ENCODE measurements around the gene PTPRD. TPM values are rescaled to one million over a fixed set of nuclear protein-coding genes. Genes with fewer than 3 reads are reported as not detected.

Gene PTPRD
- total and polyA plus RNA-seq, 2 of the 4 experiments (the other 2 are of a cell fraction): 0.07 to 0.18 TPM

DNA sequence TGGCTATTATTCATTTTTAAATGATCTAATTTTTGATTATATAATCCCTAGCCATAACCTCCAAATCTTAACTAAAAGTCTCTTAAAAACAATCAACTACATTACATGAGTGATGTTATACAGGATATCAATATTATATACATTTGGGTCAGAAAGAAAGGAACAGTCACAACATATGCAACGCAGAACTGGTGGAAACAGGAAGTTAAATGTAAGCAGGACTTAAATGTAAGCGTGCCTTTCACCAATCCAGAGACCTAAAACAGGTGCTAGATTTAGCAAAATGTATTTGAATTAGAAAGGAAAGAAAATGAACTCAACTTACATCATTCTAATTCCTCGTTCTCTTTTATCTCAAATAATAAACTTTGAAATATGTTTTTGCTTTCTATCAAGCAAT, 738.5 kb downstream of the PTPRD start:
- H4K91ac ChIP-seq (ENCODE audit: insufficient read depth, low read depth, low read length): no peak overlapping the region
- no peaks in the 10 kb centered on the region for H3K79me1 ChIP-seq (ENCODE audit: low read depth in 1 of 2, low read length in 2 of 2)
- H3K23ac ChIP-seq (ENCODE audit: low read depth, low read length): no peak overlapping the region
- no peaks in the 10 kb centered on the region for H3K36me3 ChIP-seq (ENCODE audit: control insufficient read depth, insufficient read depth, low read length)
- no peak overlapping the region for H4K5ac ChIP-seq (ENCODE audit: low read depth, low read length)
- DNase-seq (no peak), ATAC-seq (ENCODE audit: low read depth) (no peak)
- H3K14ac ChIP-seq (replicated peaks; ENCODE audit: low read depth, low read length): no peak overlapping the region
- no peak overlapping the region for H3K27ac ChIP-seq (ENCODE audit: insufficient read depth, low read length)
- H2BK20ac ChIP-seq (ENCODE audit: low read depth, low read length): no peak overlapping the region
- H3K4ac ChIP-seq (ENCODE audit: low read depth, low read length): no peak overlapping the region
- H3K4me2 ChIP-seq (ENCODE audit: low read depth, low read length): no peak overlapping the region
- no peak overlapping the region for H2AFZ ChIP-seq (replicated peaks; ENCODE audit: low read length, poor library complexity)
- H3K9me3 ChIP-seq (ENCODE audit: control insufficient read depth, insufficient read depth, low read length): no peaks in the 10 kb centered on the region
- no peak for TF ChIP-seq RAD21 (IDR thresholded peaks at IDR 0.05; ENCODE audit: low read length)
- H4K20me1 ChIP-seq (ENCODE audit: insufficient read depth, low read length): no peaks in the 10 kb centered on the region
- in situ Hi-C loops (cut with MboI; ENCODE audit: low sequenced_read_pairs) (no loop called here), intact Hi-C loops (cut with micrococcal nuclease) (no loop called here), dilution Hi-C loops (cut with HindIII; ENCODE audit: low sequenced_read_pairs, unreplicated experiment) (no loop called here)
- H2AK9ac ChIP-seq (replicated peaks; ENCODE audit: low read depth, low read length, poor library complexity): no peak overlapping the region
- H2AK5ac ChIP-seq (ENCODE audit: low read depth, low read length): no peak overlapping the region
- no peak overlapping the region for H3K4me3 ChIP-seq (ENCODE audit: insufficient read depth, low read depth, low read length)
- no peak overlapping the region for H2BK120ac ChIP-seq (ENCODE audit: low read depth, low read length)
- POLR2A ChIA-PET (ENCODE audit: unreplicated experiment): no interaction called here
- no peaks in the 10 kb centered on the region for H3K4me1 ChIP-seq (ENCODE audit: control insufficient read depth, insufficient read depth, low read length)
- H3K18ac ChIP-seq (ENCODE audit: low read depth, low read length): no peak overlapping the region
- no peak overlapping the region for H3K9ac ChIP-seq (ENCODE audit: low read depth, low read length)
- H2BK15ac ChIP-seq (ENCODE audit: low read depth, low read length): no peak overlapping the region
- CTCF ChIA-PET: no interaction called here
- H3K9me1 ChIP-seq (ENCODE audit: insufficient read depth, low read length): no peaks in the 10 kb centered on the region
- no TSS peak for BruUV-seq (replicated peaks)
- H4K8ac ChIP-seq (ENCODE audit: low read depth in 2 of 2, low read length in 2 of 2): no peak overlapping the region
- H2BK5ac ChIP-seq (ENCODE audit: low read depth, low read length, poor library complexity, severe bottlenecking): no peak overlapping the region
- no peak overlapping the region for H3K56ac ChIP-seq (ENCODE audit: extremely low read depth, insufficient read depth, low read length)
- no CpG with 5 or more reads among the region's 3 CpGs for WGBS, 2 experiments (ENCODE audit: extremely low coverage in 2 of 2, insufficient read length in 1 of 2)
- H3K27me3 ChIP-seq (ENCODE audit: control insufficient read depth, insufficient read depth, low read length): no peaks in the 10 kb centered on the region
